ENCODE measurements around the gene TUBE1.
A peak's percentile ranks its signal among the peaks of the same experiment; 100 is the strongest.
"Not testable (repeated sequence)": the region's sequence is repeated elsewhere in the genome, so short reads cannot be mapped to it uniquely, and the experiment has no call there.

TUBE1 gene
- 2.7 to 10.9 (median 5.4) reads per million in 17 experiments for total RNA-seq

- DNase-seq = peak; percentile 91 to 97 (median 96)
Observed at GRCh38 chr6:112087136-112087911, at the start of gene TUBE1, which contains the start of gene FAM229B. Gene TUBE1 (minus strand): TSS chr6:112087482. CDS start chr6:112087434, 48 bp downstream. Gene FAM229B (plus strand): TSS chr6:112087591. CDS start chr6:112099284, 11,693 bp downstream.

- DNase-seq = no peak
Observed at GRCh38 chr6:112130878-112131277, 43.6 kb upstream of the TUBE1 start.

- DNase-seq = no peak
Observed at GRCh38 chr6:112128208-112128607, 40.9 kb upstream of the TUBE1 start.

GRCh38 chr6:112123982-112124381 lies 36.7 kb upstream of the TUBE1 start:
- DNase-seq = peak in 2 of 4 experiments; percentile 23 to 26

GRCh38 chr6:112122756-112123155 lies 35.5 kb upstream of the TUBE1 start:
- DNase-seq = peak; percentile 52 to 82 (median 69)

- no peak for DNase-seq
Observed at GRCh38 chr6:112118034-112118433, 30.8 kb upstream of the TUBE1 start.

- peak in 2 of 4 experiments; percentile 3 to 11 for DNase-seq
Observed at GRCh38 chr6:112117554-112117953, 30.3 kb upstream of the TUBE1 start.

- no peak for DNase-seq
Observed at GRCh38 chr6:112116221-112116620, 28.9 kb upstream of the TUBE1 start.

GRCh38 chr6:112114577-112115223 lies 27.4 kb upstream of the TUBE1 start:
- DNase-seq = no peak

- no peak for DNase-seq
Observed at GRCh38 chr6:112113918-112114317, 26.6 kb upstream of the TUBE1 start.

GRCh38 chr6:112113431-112113830 lies 26.1 kb upstream of the TUBE1 start:
- DNase-seq = no peak

- no peak for DNase-seq
Observed at GRCh38 chr6:112109262-112109661, 22.0 kb upstream of the TUBE1 start.

GRCh38 chr6:112106562-112106961 lies 19.3 kb upstream of the TUBE1 start:
- DNase-seq = no peak

GRCh38 chr6:112106026-112106425 lies 18.7 kb upstream of the TUBE1 start:
- not testable (repeated sequence) for DNase-seq

- no peak for DNase-seq
Observed at GRCh38 chr6:112100561-112100960, 13.3 kb upstream of the TUBE1 start.

GRCh38 chr6:112096901-112097300 lies 9.6 kb upstream of the TUBE1 start:
- DNase-seq = no peak

- no peak for DNase-seq
Observed at GRCh38 chr6:112087916-112088315, 634 bp upstream of the TUBE1 start.

- peak; percentile 30 to 64 (median 58) for DNase-seq
Observed at GRCh38 chr6:112086744-112087135, 542 bp downstream of the TUBE1 start.

- peak; percentile 30 to 68 (median 48) for DNase-seq
Observed at GRCh38 chr6:112085286-112086065, 1.8 kb downstream of the TUBE1 start.

- no peak for DNase-seq
Observed at GRCh38 chr6:112081569-112081968, 5.7 kb downstream of the TUBE1 start.

GRCh38 chr6:112066606-112067005 lies 20.7 kb downstream of the TUBE1 start:
- DNase-seq = no peak

- DNase-seq = no peak
Observed at GRCh38 chr6:112065426-112065986, 21.8 kb downstream of the TUBE1 start.

- no peak for DNase-seq
Observed at GRCh38 chr6:112062966-112063365, 24.3 kb downstream of the TUBE1 start.
